ENCODE data around the gene CALCB.

DNA sequence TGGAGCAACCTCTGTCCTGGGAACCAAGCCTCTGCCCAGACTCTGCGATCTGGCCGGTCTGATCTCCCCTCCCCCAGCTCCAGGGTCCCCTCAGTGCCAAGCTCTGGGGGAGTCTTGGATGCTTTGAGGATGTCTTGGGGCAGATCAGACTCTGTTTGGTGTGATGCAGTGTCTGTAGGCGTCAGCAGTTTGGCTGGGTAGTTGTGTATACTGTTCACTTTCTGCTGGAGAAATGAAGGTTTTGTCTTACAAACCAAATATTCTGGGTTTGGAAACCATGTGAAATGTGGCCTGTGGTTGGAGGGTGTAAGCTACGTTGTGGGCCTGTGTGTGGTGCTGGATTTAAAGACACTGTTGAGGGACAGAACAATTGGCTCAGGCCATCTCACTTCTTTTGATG, 46.0 kb downstream of the CALCB start:
- TF ChIP-seq, protein P1, sequence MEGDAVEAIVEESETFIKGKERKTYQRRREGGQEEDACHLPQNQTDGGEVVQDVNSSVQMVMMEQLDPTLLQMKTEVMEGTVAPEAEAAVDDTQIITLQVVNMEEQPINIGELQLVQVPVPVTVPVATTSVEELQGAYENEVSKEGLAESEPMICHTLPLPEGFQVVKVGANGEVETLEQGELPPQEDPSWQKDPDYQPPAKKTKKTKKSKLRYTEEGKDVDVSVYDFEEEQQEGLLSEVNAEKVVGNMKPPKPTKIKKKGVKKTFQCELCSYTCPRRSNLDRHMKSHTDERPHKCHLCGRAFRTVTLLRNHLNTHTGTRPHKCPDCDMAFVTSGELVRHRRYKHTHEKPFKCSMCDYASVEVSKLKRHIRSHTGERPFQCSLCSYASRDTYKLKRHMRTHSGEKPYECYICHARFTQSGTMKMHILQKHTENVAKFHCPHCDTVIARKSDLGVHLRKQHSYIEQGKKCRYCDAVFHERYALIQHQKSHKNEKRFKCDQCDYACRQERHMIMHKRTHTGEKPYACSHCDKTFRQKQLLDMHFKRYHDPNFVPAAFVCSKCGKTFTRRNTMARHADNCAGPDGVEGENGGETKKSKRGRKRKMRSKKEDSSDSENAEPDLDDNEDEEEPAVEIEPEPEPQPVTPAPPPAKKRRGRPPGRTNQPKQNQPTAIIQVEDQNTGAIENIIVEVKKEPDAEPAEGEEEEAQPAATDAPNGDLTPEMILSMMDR (IDR thresholded peaks at IDR 0.05): no peak
- TF ChIP-seq POLR2A (IDR thresholded peaks at IDR 0.05) (no peak), EP300 (IDR thresholded peaks at IDR 0.05) (no peak)

Measured in gastroesophageal sphincter (tissue), 3 donors.